ENCODE results near the gene HOXA4. TPM values are rescaled to one million over a fixed set of nuclear protein-coding genes. Genes with fewer than 3 reads are reported as not detected.

The HOXA4 gene
- total and polyA plus RNA-seq, 2 donors (not counting 1 experiment from before 2014, with no cell fraction given), result 0.33 to 3.6 TPM

GRCh38 chr7:27095897-27096767 lies 34.4 kb downstream of the HOXA4 start, which contains the start of gene HOXA1:
TSS of gene HOXA1 (minus strand) at chr7:27096000. CDS start at chr7:27095912, 88 bp downstream.
- Histone ChIP-seq H3K27ac (ENCODE audit: insufficient read depth, low read length) (peak within 1 kb of the TSS; percentile 95), H3K4me1 (ENCODE audit: control insufficient read depth, extremely low read depth, insufficient read depth, low read length) (peaks cover 4% of the 10 kb centered on the region), H3K9me3 (ENCODE audit: control insufficient read depth, insufficient read depth, low read depth, low read length) (no peaks in the 10 kb centered on the region), H2AFZ (ENCODE audit: low read length) (peak within 1 kb of the TSS; percentile 27), H3K4me2 (ENCODE audit: extremely low read depth, insufficient read depth, low read length) (peak within 1 kb of the TSS; percentile 97), H3K27me3 (ENCODE audit: control insufficient read depth, insufficient read depth, low read length) (no peaks in the 10 kb centered on the region), H3K4me3 (replicated peaks in 1 of 4; ENCODE audit: control extremely low read depth in 1 of 4, insufficient read depth in 1 of 4, low read depth in 3 of 4, low read length in 4 of 4) (peak within 1 kb of the TSS; percentile 70 to 93 (median 84)), H3K79me2 (ENCODE audit: control insufficient read depth, insufficient read depth, low read length) (peaks cover 49% of the 10 kb centered on the region), H4K20me1 (ENCODE audit: control insufficient read depth, extremely low read depth, insufficient read depth, low read length) (no peaks in the 10 kb centered on the region), H3K36me3 (ENCODE audit: control insufficient read depth, insufficient read depth, low read length) (no peaks in the 10 kb centered on the region), H3K9ac (ENCODE audit: insufficient read depth, low read length) (peak within 1 kb of the TSS; percentile 93)
- TF ChIP-seq, protein P1, sequence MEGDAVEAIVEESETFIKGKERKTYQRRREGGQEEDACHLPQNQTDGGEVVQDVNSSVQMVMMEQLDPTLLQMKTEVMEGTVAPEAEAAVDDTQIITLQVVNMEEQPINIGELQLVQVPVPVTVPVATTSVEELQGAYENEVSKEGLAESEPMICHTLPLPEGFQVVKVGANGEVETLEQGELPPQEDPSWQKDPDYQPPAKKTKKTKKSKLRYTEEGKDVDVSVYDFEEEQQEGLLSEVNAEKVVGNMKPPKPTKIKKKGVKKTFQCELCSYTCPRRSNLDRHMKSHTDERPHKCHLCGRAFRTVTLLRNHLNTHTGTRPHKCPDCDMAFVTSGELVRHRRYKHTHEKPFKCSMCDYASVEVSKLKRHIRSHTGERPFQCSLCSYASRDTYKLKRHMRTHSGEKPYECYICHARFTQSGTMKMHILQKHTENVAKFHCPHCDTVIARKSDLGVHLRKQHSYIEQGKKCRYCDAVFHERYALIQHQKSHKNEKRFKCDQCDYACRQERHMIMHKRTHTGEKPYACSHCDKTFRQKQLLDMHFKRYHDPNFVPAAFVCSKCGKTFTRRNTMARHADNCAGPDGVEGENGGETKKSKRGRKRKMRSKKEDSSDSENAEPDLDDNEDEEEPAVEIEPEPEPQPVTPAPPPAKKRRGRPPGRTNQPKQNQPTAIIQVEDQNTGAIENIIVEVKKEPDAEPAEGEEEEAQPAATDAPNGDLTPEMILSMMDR (conservative IDR thresholded peaks at IDR 0.05 in 1 of 2, IDR thresholded peaks at IDR 0.05 in 1 of 2; ENCODE audit: low read depth in 1 of 2, low read length in 2 of 2), result no peak
- TF ChIP-seq EZH2 (IDR thresholded peaks at IDR 0.05; ENCODE audit: low read length, missing control alignments), result no peak
- peak; percentile 93 to 95 for DNase-seq (ENCODE audit: low read depth in 2 of 2)

DNA sequence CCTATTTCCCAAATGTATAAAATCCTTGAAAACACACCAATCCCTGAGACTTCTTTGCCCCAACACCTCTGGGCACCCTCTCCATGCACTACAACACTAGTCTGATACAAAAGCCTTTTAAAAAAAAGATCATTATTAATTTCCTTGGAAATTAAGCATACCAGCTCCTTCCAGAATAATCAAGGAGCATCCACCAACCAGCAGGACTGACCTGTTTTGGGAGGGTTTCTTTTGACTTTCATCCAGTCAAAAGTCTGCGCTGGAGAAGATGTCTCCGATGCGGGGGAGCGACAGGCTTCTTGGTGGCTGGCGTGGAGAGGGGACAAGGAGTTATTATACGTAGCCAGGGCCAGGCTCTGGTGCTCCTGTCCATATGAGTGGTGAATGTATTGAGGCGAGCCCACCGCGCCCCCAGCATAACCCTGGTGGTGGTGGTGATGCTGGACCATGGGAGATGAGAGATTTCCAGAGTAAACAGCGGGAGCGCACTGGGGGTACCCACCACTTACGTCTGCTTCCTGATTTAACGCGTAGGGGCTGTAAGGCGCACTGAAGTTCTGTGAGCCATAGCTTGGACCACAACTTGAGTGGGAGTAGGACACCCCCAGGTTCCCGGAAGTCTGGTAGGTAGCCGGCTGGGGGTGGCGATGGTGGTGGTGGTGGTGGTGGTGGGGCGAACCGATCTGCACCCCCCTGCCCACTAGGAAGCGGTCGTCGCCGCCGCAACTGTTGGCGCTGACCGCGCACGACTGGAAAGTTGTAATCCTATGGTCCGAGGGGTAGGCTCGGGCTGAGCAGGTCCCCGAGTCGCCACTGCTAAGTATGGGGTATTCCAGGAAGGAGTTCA lies 35.3 kb downstream of the HOXA4 start:
- DNase-seq (ENCODE audit: low read depth in 2 of 2), result no peak
- Histone ChIP-seq H3K9ac (ENCODE audit: insufficient read depth, low read length) (peak overlapping the region; percentile 9), H3K4me1 (ENCODE audit: control insufficient read depth, extremely low read depth, insufficient read depth, low read length) (no peaks in the 10 kb centered on the region), H3K27ac (ENCODE audit: insufficient read depth, low read length) (no peak overlapping the region), H3K27me3 (ENCODE audit: control insufficient read depth, insufficient read depth, low read length) (no peaks in the 10 kb centered on the region), H2AFZ (ENCODE audit: low read length) (peak overlapping the region; percentile 27), H3K79me2 (ENCODE audit: control insufficient read depth, insufficient read depth, low read length) (peaks cover 41% of the 10 kb centered on the region), H3K4me2 (ENCODE audit: extremely low read depth, insufficient read depth, low read length) (peak overlapping the region; percentile 64), H3K4me3 (replicated peaks in 1 of 4; ENCODE audit: control extremely low read depth in 1 of 4, insufficient read depth in 1 of 4, low read depth in 3 of 4, low read length in 4 of 4) (peak overlapping the region; percentile 33 to 93 (median 69)), H3K9me3 (ENCODE audit: control insufficient read depth, insufficient read depth, low read depth, low read length) (no peaks in the 10 kb centered on the region), H4K20me1 (ENCODE audit: control insufficient read depth, extremely low read depth, insufficient read depth, low read length) (no peaks in the 10 kb centered on the region), H3K36me3 (ENCODE audit: control insufficient read depth, insufficient read depth, low read length) (no peaks in the 10 kb centered on the region)
- TF ChIP-seq EZH2 (IDR thresholded peaks at IDR 0.05; ENCODE audit: low read length, missing control alignments), result no peak
- TF ChIP-seq, protein P1 (conservative IDR thresholded peaks at IDR 0.05 in 1 of 2, IDR thresholded peaks at IDR 0.05 in 1 of 2; ENCODE audit: low read depth in 1 of 2, low read length in 2 of 2), result no peak

All from fibroblast of lung (primary cell).